ENCODE data around the gene CNTN5. TPM values are rescaled to one million over a fixed set of nuclear protein-coding genes. Genes with fewer than 3 reads are reported as not detected.

CNTN5 gene
- polyA plus RNA-seq, 1 donor (not counting 4 experiments of a cell fraction or from before 2014, with no cell fraction given), result not detected

GRCh38 chr11:99244613-99245012, 223.9 kb downstream of the CNTN5 start:
- dilution Hi-C loops (cut with MboI; ENCODE audit: extremely low pct_ligation_motif_present, low sequenced_read_pairs), result no loop called here
- no peaks in the 10 kb centered on the region for H3K9me3 ChIP-seq (ENCODE audit: control insufficient read depth, low read depth, low read length)
- H2AFZ ChIP-seq (ENCODE audit: control insufficient read depth, low read length), result no peak overlapping the region
- no peak overlapping the region for H3K4me3 ChIP-seq (ENCODE audit: control insufficient read depth in 2 of 3, extremely low read depth in 1 of 3, insufficient read depth in 2 of 3, low read depth in 1 of 3, low read length in 3 of 3)
- no peaks in the 10 kb centered on the region for H3K36me3 ChIP-seq (ENCODE audit: control insufficient read depth in 2 of 2, extremely low read depth in 1 of 2, insufficient read depth in 2 of 2, low read length in 2 of 2)
- H3K79me2 ChIP-seq (ENCODE audit: control insufficient read depth, insufficient read depth, low read length), result no peaks in the 10 kb centered on the region
- DNase-seq (ENCODE audit: low read depth, low spot score) (no peak), FAIRE-seq (no peak)
- H3K4me2 ChIP-seq (ENCODE audit: control insufficient read depth, extremely low read depth, insufficient read depth, low read depth, low read length), result no peak overlapping the region
- H3K4me1 ChIP-seq (ENCODE audit: control insufficient read depth, extremely low read depth, insufficient read depth, low read length), result no peaks in the 10 kb centered on the region
- H3K9me1 ChIP-seq (ENCODE audit: control insufficient read depth, extremely low read depth, insufficient read depth, low read length), result no peaks in the 10 kb centered on the region
- no peak for TF ChIP-seq CTCF (optimal IDR thresholded peaks at IDR 0.05 in 1 of 3, IDR thresholded peaks at IDR 0.05 in 1 of 3, conservative IDR thresholded peaks at IDR 0.05 in 1 of 3; ENCODE audit: extremely low read depth in 1 of 3, insufficient read depth in 2 of 3, low read length in 3 of 3)
- no peaks in the 10 kb centered on the region for H4K20me1 ChIP-seq (ENCODE audit: control insufficient read depth, extremely low read depth, insufficient read depth, low read length)
- no peaks in the 10 kb centered on the region for H3K27me3 ChIP-seq (ENCODE audit: control insufficient read depth, extremely low read depth, insufficient read depth, low read length)
- no peak overlapping the region for H3K27ac ChIP-seq (ENCODE audit: control insufficient read depth, insufficient read depth, low read length)
- no peak overlapping the region for H3K9ac ChIP-seq (ENCODE audit: control insufficient read depth, extremely low read depth, insufficient read depth, low read length)

GRCh38 chr11:99246199-99246598, 225.4 kb downstream of the CNTN5 start:
- Histone ChIP-seq H3K36me3 (ENCODE audit: control insufficient read depth in 2 of 2, extremely low read depth in 1 of 2, insufficient read depth in 2 of 2, low read length in 2 of 2) (no peaks in the 10 kb centered on the region), H2AFZ (ENCODE audit: control insufficient read depth, low read length) (no peak overlapping the region), H3K27ac (ENCODE audit: control insufficient read depth, insufficient read depth, low read length) (no peak overlapping the region), H3K9me3 (ENCODE audit: control insufficient read depth, low read depth, low read length) (no peaks in the 10 kb centered on the region), H3K27me3 (ENCODE audit: control insufficient read depth, extremely low read depth, insufficient read depth, low read length) (no peaks in the 10 kb centered on the region), H3K4me1 (ENCODE audit: control insufficient read depth, extremely low read depth, insufficient read depth, low read length) (no peaks in the 10 kb centered on the region), H4K20me1 (ENCODE audit: control insufficient read depth, extremely low read depth, insufficient read depth, low read length) (no peaks in the 10 kb centered on the region), H3K9me1 (ENCODE audit: control insufficient read depth, extremely low read depth, insufficient read depth, low read length) (no peaks in the 10 kb centered on the region), H3K4me2 (ENCODE audit: control insufficient read depth, extremely low read depth, insufficient read depth, low read depth, low read length) (no peak overlapping the region), H3K79me2 (ENCODE audit: control insufficient read depth, insufficient read depth, low read length) (no peaks in the 10 kb centered on the region), H3K4me3 (ENCODE audit: control insufficient read depth in 2 of 3, extremely low read depth in 1 of 3, insufficient read depth in 2 of 3, low read depth in 1 of 3, low read length in 3 of 3) (no peak overlapping the region), H3K9ac (ENCODE audit: control insufficient read depth, extremely low read depth, insufficient read depth, low read length) (no peak overlapping the region)
- TF ChIP-seq CTCF (optimal IDR thresholded peaks at IDR 0.05 in 1 of 3, IDR thresholded peaks at IDR 0.05 in 1 of 3, conservative IDR thresholded peaks at IDR 0.05 in 1 of 3; ENCODE audit: extremely low read depth in 1 of 3, insufficient read depth in 2 of 3, low read length in 3 of 3) (no peak), EZH2 (IDR thresholded peaks at IDR 0.05; ENCODE audit: low read length) (no peak)
- DNase-seq (ENCODE audit: low read depth, low spot score), result no peak
- no peak for FAIRE-seq
- dilution Hi-C loops (cut with MboI; ENCODE audit: extremely low pct_ligation_motif_present, low sequenced_read_pairs), result no loop called here
